Stomach (tissue), 9 donors: ENCODE data around the gene NLRX1. TPM values are rescaled to one million over a fixed set of nuclear protein-coding genes. Genes with fewer than 3 reads are reported as not detected.
A peak's percentile ranks its signal among the peaks of the same experiment; 100 is the strongest.

Source experiments
- DNase-seq, 2 donors: peaks; one replicate each; pipeline versions ENCODE4 v3.0.0 to v3.0.0-alpha.2; 2013 to 2019
- H3K27ac ChIP-seq, 5 donors: fragments of 200-600 bp in 4 of 5; sonication (generic) in 4 of 5; one replicate each; pipeline ENCODE4 v1.5.1; 2013 to 2019; ENCODE audit warnings: mild to moderate bottlenecking in 1 of 5, moderate library complexity in 1 of 5
- H3K27me3 ChIP-seq, 3 donors: fragments of 200-600 bp; sonication (generic); one replicate each; pipeline ENCODE4 v1.5.1; 2017 to 2019; ENCODE audit warnings: mixed run types in 1 of 3
- H3K36me3 ChIP-seq, 4 donors: fragments of 200-600 bp; sonication (generic); 1 replicate in 3 of 4; 2 replicates in 1 of 4; pipeline ENCODE4 v1.5.1; 2016 to 2019
- H3K4me1 ChIP-seq, 4 donors: fragments of 200-600 bp; sonication (generic); one replicate each; pipeline ENCODE4 v1.5.1; 2016 to 2019
- H3K4me3 ChIP-seq, 4 donors: fragments of 200-600 bp; sonication (generic) in 3 of 4; one replicate each; pipeline ENCODE4 v1.5.1; 2016 to 2019; ENCODE audit warnings: mild to moderate bottlenecking in 1 of 4
- H3K9me3 ChIP-seq, 4 donors: fragments of 200-600 bp; sonication (generic); one replicate each; pipeline ENCODE4 v1.5.1; 2016 to 2019
- CTCF ChIP-seq, 7 experiments: fragments of 450-650 bp in 4 of 7; fragments of 200-600 bp in 3 of 7; sonication (generic) in 3 of 7; IDR thresholded peaks; one replicate each; pipeline ENCODE4 v1.5.1; 2016 to 2019; ENCODE audit warnings: antibody characterized with exemption in 7 of 7, control low read depth in 2 of 7, mild to moderate bottlenecking in 1 of 7
- EP300 ChIP-seq: sonication (generic); formaldehyde crosslinking; IDR thresholded peaks from one replicate; pipeline ENCODE4 v1.6.1; 2017; ENCODE audit warnings: antibody characterized with exemption
- POLR2A ChIP-seq, 4 donors: fragments of 450-650 bp; IDR thresholded peaks; one replicate each; pipeline ENCODE4 v1.6.1; 2016; ENCODE audit warnings: antibody characterized with exemption in 4 of 4, control low read depth in 2 of 4, mild to moderate bottlenecking in 1 of 4, moderate library complexity in 1 of 4
- POLR2AphosphoS5 ChIP-seq, 3 donors: sonication (generic); formaldehyde crosslinking; IDR thresholded peaks; one replicate each; pipeline ENCODE4 v1.6.1; 2016; ENCODE audit warnings: antibody characterized with exemption in 3 of 3
- WGBS, 5 donors: extraction: QIAGEN DNeasy Blood & Tissue Kit in 3 of 5; methylation state at CpG; one replicate each; pipeline versions ENCODE4 v1.1.5 to v1.1.7; 2013 to 2018; 5-methylcytosine and 5-hydroxymethylcytosine counted together
- intact Hi-C: fragments of 100-400 bp; cut with DNase I; formaldehyde crosslinking; loops from one replicate; pipeline ENCODE4 v1.15.1; 2023; ENCODE audit warnings: low total_unique reads
- polyA plus RNA-seq, 3 donors: library from polyadenylated mRNA; stranded (reverse); fragments of 200-250 nt; gene quantifications; one replicate each; pipeline ENCODE4 v1.2.3, GENCODE V29; 2013
- total RNA-seq, 5 donors: library from RNA; depleted of rRNA; stranded (reverse); fragments of >200 nt; gene quantifications; one replicate each; pipeline versions ENCODE4 v1.1.0 to v1.2.3, GENCODE V29; 2014 to 2016
- donor health status: healthy with polysubstance abuse.
- donor health status: Bipolar disorder and iron deficiency.
- donor health status: healthy.

The NLRX1 gene
- total and polyA plus RNA-seq, 8 donors: 3.8 to 101 (median 12.1) TPM

- Histone ChIP-seq H3K36me3 (peaks cover 0 to 29% (median 26%) of the 10 kb centered on the region in 4 donors), H3K4me3 (peak overlapping the region in 3 of 4 donors; percentile 3 to 16 (median 5)), H3K27me3 (peaks cover 0 to 23% (median 0%) of the 10 kb centered on the region in 3 donors), H3K4me1 (peaks cover 5 to 31% (median 18%) of the 10 kb centered on the region in 4 donors), H3K9me3 (no peaks in the 10 kb centered on the region), H3K27ac (peak overlapping the region in 2 of 5 donors; percentile 29 to 38)
- 18 to 43% (median 30%) methylated on average over 14 to 15 of the region's 15 CpGs for WGBS, 5 donors
- intact Hi-C loops: no loop called here
- TF ChIP-seq POLR2A (IDR thresholded peaks at IDR 0.05) (no peak), CTCF (IDR thresholded peaks at IDR 0.05) (no peak), POLR2AphosphoS5 (IDR thresholded peaks at IDR 0.05) (no peak)
- peak in 1 of 2 donors; percentile 53 for DNase-seq
Measured at GRCh38 chr11:119185981-119186634, 17.6 kb downstream of the NLRX1 start.

GRCh38 chr11:119187123-119187892 is 18.8 kb downstream of the NLRX1 start:
- DNase-seq: no peak
- peaks cover 0 to 17% (median 14%) of the 10 kb centered on the region in 4 donors for H3K36me3 ChIP-seq
- WGBS, 5 donors: 69 to 82% (median 77%) methylated on average over 18 to 21 of the region's 21 CpGs
- H3K4me3 ChIP-seq: no peak overlapping the region
- H3K27ac ChIP-seq: no peak overlapping the region
- H3K9me3 ChIP-seq: no peaks in the 10 kb centered on the region
- TF ChIP-seq CTCF (IDR thresholded peaks at IDR 0.05): no peak
- TF ChIP-seq POLR2A (IDR thresholded peaks at IDR 0.05): no peak
- no peak for TF ChIP-seq POLR2AphosphoS5 (IDR thresholded peaks at IDR 0.05)
- no peak for TF ChIP-seq EP300
- intact Hi-C loops: no loop called here
- H3K27me3 ChIP-seq: peaks cover 0 to 23% (median 0%) of the 10 kb centered on the region in 3 donors
- peaks cover 5 to 31% (median 18%) of the 10 kb centered on the region in 4 donors for H3K4me1 ChIP-seq

GRCh38 chr11:119188067-119188466 is 19.5 kb downstream of the NLRX1 start:
- 66 to 79% (median 77%) methylated on average over 3 to 11 of the region's 11 CpGs for WGBS, 5 donors

More at GRCh38 chr11:119188067-119188466, 19.5 kb downstream of the NLRX1 start:
- Histone ChIP-seq H3K27ac (no peak overlapping the region), H3K36me3 (peaks cover 0 to 9% (median 7%) of the 10 kb centered on the region in 4 donors), H3K4me1 (peaks cover 5 to 35% (median 18%) of the 10 kb centered on the region in 4 donors), H3K4me3 (no peak overlapping the region), H3K9me3 (no peaks in the 10 kb centered on the region), H3K27me3 (peaks cover 0 to 23% (median 0%) of the 10 kb centered on the region in 3 donors)
- DNase-seq: no peak
- TF ChIP-seq EP300: no peak
- no peak for TF ChIP-seq POLR2AphosphoS5 (IDR thresholded peaks at IDR 0.05)
- TF ChIP-seq CTCF (IDR thresholded peaks at IDR 0.05): no peak
- TF ChIP-seq POLR2A (IDR thresholded peaks at IDR 0.05): no peak
- intact Hi-C loops: no loop called here
